Choroid plexus epithelial cell (primary cell): ENCODE data around the gene E2F1.

Experiments
- DNase-seq: peaks from one replicate; pipeline ENCODE4 v3.0.0-alpha.2; 2010; ENCODE audit warnings: low read depth
- H3K4me3 ChIP-seq: 2 replicates; pipeline ENCODE4 v1.5.1; 2011; ENCODE audit warnings: low read depth, mild to moderate bottlenecking, control low read depth, low read length, moderate library complexity
- TF ChIP-seq, protein P1 (sequence below): conservative IDR thresholded peaks from 2 replicates; pipeline ENCODE4 v1.5.1; 2011; ENCODE audit warnings: low read depth, mild to moderate bottlenecking, control low read depth, inconsistent platforms, low read length, moderate library complexity

Gene E2F1

DNA sequence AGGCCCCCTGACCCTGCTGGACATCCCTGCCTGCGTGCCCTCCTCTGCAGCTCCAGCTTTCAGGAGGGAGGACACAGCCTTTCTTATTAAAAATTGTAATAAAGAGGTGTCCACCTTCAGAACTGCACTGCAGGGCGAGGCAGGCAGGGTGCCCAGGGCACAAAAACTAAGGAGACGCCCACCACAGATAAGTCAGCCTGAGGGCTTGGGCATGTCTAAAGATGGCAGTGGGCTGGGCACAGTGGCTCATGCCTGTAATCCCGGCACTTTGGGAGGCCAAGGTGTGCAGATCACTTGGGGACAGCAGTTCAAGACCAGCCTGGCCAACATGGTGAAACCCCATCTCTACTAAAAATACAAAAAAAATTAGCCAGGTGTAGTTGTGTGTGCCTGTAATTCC, 31.0 kb downstream of the E2F1 start:
- no peak overlapping the region for H3K4me3 ChIP-seq
- TF ChIP-seq, protein P1, sequence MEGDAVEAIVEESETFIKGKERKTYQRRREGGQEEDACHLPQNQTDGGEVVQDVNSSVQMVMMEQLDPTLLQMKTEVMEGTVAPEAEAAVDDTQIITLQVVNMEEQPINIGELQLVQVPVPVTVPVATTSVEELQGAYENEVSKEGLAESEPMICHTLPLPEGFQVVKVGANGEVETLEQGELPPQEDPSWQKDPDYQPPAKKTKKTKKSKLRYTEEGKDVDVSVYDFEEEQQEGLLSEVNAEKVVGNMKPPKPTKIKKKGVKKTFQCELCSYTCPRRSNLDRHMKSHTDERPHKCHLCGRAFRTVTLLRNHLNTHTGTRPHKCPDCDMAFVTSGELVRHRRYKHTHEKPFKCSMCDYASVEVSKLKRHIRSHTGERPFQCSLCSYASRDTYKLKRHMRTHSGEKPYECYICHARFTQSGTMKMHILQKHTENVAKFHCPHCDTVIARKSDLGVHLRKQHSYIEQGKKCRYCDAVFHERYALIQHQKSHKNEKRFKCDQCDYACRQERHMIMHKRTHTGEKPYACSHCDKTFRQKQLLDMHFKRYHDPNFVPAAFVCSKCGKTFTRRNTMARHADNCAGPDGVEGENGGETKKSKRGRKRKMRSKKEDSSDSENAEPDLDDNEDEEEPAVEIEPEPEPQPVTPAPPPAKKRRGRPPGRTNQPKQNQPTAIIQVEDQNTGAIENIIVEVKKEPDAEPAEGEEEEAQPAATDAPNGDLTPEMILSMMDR = no peak
- no peak for DNase-seq

DNA sequence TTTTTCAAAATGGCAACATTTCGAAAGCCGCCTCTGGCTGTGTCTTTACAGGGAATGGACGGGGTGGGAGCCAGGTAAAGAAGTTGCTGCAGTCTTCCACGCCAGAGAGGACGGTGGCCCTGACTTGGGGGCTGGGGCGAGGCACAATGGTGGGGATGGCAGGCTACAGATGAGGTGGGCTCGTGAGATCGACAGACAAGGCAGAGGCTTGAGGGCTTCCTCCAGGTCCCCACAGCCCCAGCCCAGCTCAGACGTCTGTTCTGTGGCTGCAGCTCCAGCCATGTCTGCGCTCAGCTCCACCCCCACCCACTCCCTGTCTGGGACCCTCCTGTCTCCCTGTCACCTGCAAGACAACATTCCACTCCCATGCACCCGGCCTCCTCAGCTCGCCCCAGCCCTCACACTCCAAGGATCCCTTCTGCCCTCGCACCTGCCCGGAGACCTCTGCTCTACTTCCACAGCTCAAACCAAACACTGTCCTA, 31.5 kb downstream of the E2F1 start:
- DNase-seq = no peak
- TF ChIP-seq, protein P1 = no peak
- H3K4me3 ChIP-seq = no peak overlapping the region

DNA sequence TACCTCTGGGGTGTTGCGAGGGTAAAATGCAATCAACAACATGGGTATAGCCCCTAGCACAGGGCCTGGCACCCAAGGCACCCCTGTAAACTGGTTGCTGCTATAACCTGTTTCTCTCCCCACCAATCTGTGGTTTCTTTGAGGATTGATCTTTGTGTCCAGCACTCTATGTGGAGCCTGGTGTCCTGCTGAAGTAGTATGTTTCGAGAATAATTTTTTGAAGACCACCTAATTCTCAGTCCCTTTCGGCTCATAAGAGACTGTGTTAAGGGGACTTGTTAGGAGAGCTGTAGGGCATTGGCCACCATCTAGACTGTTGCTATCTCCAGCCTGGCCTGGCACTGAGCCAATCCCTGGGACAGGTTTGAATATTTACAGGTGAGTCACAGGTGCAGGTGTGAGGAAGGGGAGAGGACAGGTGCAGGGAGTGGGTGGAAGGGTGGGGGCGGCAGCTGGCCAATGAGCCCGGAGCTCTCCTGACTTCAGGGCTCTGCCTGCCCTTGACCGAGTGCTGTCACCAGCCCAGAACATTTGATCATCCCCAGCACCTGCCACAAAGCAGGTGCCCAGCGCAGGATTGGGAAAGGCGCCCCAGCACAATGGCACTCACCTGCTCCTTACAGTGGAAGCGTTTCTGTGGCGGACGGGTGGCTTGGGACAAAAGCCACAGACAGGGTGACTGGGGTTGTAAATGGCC, 32.1 kb downstream of the E2F1 start:
- H3K4me3 ChIP-seq = no peak overlapping the region
- TF ChIP-seq, protein P1 = no peak
- no peak for DNase-seq

DNA sequence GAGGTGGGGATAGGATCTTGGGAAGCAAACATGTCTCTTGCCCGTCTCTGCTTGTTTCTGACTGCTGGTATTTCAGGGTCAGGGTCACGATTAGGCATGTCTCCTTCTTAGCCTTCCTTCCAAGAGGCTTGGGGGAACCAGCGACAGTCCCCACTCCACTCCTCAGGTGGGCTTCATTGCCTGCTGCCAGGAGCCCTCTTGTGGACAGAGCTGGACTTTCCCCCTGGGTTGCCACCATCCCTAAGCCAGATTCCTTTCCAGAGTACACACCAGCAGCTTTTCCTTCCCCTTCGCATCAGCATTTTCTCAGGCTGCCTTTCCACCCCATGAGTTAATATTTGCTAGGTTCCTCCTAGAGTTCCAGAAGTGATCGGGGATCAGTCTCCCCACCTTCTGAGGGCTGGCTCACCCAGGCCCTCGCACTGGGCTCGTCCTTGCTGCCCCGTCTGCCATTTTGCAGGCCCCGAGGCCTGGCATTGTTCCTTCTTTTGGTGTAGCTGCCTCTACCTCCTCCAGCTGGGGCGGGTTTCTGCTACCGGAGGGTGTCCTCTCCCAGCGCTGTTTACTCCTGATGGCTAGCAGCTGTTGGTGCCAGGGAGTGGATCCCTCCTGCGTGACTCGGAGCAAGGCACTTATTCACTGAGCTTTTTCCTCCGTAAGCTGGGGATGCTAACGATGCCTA, 32.8 kb downstream of the E2F1 start:
- TF ChIP-seq, protein P1 = peak; percentile 99
- no peak overlapping the region for H3K4me3 ChIP-seq
- DNase-seq = peak; percentile 80

DNA sequence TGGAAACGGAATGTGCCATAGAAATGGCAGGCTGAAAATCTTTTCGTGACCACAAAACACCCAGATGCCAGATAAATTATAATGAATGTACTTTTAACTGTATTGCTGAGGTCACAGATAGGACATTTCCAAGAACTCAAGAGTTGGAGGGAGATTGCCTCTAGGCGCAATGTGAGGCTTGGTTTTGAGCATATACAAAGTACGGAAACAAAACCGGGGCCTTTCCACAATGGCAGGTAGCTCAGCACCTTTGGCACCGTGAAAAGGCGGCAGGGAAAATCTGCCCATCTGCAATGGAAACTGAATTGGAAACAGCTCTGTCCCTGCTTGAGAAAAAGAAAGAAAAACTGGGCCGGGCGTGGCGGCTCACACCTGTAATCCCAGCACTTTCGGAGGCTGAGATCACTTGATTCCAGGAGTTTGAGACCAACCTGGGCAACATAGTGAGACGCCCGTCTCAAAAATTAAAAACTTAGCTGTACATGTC, 34.6 kb downstream of the E2F1 start:
- DNase-seq = no peak
- H3K4me3 ChIP-seq = no peak overlapping the region
- TF ChIP-seq, protein P1 = no peak

DNA sequence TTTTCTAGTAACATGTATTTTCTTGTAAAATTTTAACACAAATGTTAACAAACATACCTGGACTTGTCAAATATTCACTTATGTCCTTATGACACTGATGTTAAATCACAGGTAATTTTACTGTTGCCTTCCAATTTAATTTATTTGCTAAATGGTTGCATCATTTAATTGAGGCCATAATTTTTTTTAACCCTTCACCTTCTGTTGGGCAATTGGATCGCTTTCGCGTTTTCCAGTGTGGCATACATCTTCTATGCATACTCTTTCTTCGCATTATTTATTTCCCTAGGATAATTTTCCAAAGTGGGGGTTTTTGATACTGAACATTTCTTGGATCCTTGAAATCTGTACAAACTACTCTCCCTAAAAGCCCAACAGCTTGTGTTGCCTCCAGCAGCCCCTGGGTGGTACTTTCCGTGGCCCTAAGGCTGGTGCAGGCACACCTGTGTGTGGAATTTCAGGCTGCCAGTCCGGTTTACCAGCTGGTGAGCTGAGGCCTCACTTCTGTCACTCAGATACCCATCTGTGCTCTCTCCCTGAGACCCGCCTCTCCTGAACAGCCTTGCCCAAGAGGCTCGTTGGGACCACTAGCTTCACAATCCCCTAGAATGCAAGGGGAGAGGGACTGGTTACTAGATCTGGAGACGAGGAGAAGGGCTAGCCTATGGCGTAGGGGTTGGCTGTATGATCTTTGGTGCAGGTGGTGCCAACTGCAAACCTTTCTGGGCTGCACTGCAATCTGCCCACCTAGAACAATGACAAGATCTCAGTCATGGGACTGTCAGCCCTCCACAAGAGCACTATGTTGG, 35.2 kb downstream of the E2F1 start:
- DNase-seq = no peak
- TF ChIP-seq, protein P1 = no peak

More for the DNA sequence above, 35.2 kb downstream of the E2F1 start:
- H3K4me3 ChIP-seq = no peak overlapping the region
